A549 (cell line): Measurements from ENCODE around the gene ANXA6.

ENCODE experiments used
- CEBPB ChIP-seq, 2 experiments: fragments of >200 bp in 1 of 2; sonication (Bioruptor Twin) in 1 of 2; formaldehyde crosslinking in 1 of 2; IDR thresholded peaks; 2 replicates each; pipeline ENCODE4 v1.6.1; 2012 to 2016
- CTCF ChIP-seq: fragments of >200 bp; sonication (Bioruptor Twin); formaldehyde crosslinking; IDR thresholded peaks from 3 replicates; pipeline ENCODE4 v1.5.1; 2016
- EHF ChIP-seq: fragments of 250-450 bp; sonication (Bioruptor Pico); IDR thresholded peaks from 2 replicates; pipeline ENCODE4 v1.5.0; 2020; ENCODE audit warnings: mild to moderate bottlenecking
- ESRRA ChIP-seq: fragments of 150-350 bp; IDR thresholded peaks from 2 replicates; pipeline ENCODE4 v1.6.1; 2014; ENCODE audit warnings: mild to moderate bottlenecking, low read length, borderline replicate concordance
- MYC ChIP-seq: IDR thresholded peaks from 2 replicates; pipeline ENCODE4 v1.6.1; 2012; ENCODE audit warnings: mild to moderate bottlenecking, inconsistent platforms, low read length, improper control_type of control experiment, borderline replicate concordance
- NFE2L2 ChIP-seq: fragments of 150-350 bp; conservative IDR thresholded peaks from 2 replicates; pipeline ENCODE4 v1.6.1; 2014; ENCODE audit warnings: low read length
- PBX3 ChIP-seq: IDR thresholded peaks from 2 replicates; pipeline ENCODE4 v1.6.1; 2012
- POLR2A ChIP-seq: IDR thresholded peaks from 2 replicates; pipeline ENCODE4 v1.6.1; 2012; ENCODE audit warnings: mild to moderate bottlenecking, low read length
- RAD21 ChIP-seq, 2 experiments: fragments of >200 bp in 1 of 2; sonication (Bioruptor Twin) in 1 of 2; formaldehyde crosslinking in 1 of 2; IDR thresholded peaks in 1 of 2; conservative IDR thresholded peaks in 1 of 2; 2 replicates in 1 of 2; 3 replicates in 1 of 2; pipeline ENCODE4 v1.6.1; 2012 to 2018; ENCODE audit warnings: inconsistent platforms in 1 of 2
- REST ChIP-seq: fragments of 200-600 bp; sonication (generic); IDR thresholded peaks from 2 replicates; pipeline ENCODE4 v1.6.1; 2016; ENCODE audit warnings: antibody characterized with exemption, mild to moderate bottlenecking, moderate library complexity
- ZC3H11A ChIP-seq: fragments of 450-650 bp; IDR thresholded peaks from 2 replicates; pipeline ENCODE4 v1.6.1; 2014; ENCODE audit warnings: antibody characterized with exemption, mild to moderate bottlenecking

GRCh38 chr5:151082282-151082902, 75.2 kb downstream of the ANXA6 start:
- TF ChIP-seq CEBPB (IDR thresholded peaks at IDR 0.05) (no peak), NFE2L2 (no peak), EHF (CRISPR knock-in tag) (0 out of 2 replicates have a peak, but pooled peaks have one; percentile 43), CTCF (no peak), POLR2A (no peak), ESRRA (no peak), RAD21 (conservative IDR thresholded peaks at IDR 0.05 in 1 of 2, IDR thresholded peaks at IDR 0.05 in 1 of 2) (no peak), MYC (no peak), REST (no peak), ZC3H11A (no peak), PBX3 (no peak)
